Measurements from ENCODE around the gene C10orf143. TPM values are rescaled to one million over a fixed set of nuclear protein-coding genes. Genes with fewer than 3 reads are reported as not detected.

C10orf143 gene
- total and polyA plus RNA-seq, 7 donors = 1.4 to 9.6 (median 6.8) TPM

DNA sequence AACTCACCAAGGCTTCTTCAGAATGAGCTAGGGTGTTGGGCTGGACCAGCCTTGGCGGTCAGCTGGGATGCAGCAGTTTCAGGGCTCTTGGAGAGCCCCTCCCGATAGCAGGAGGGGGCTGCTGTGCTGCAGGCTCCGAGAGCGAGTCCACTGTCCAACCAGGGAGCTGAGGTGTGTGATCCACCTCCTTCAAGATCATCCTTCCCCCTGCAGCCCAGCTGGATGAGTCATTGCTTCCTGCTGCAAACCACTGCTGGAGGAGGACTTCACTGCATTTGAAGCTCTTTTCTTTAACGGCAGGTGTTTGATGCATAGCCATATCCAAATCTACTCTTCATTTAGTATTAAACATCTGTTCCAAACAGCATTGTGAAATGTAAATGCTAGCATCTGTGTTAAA is 92.4 kb downstream of the C10orf143 start:
- WGBS, 2 donors = 70 to 77% methylated on average over 5 of the region's 5 CpGs
- TF ChIP-seq, protein P1, sequence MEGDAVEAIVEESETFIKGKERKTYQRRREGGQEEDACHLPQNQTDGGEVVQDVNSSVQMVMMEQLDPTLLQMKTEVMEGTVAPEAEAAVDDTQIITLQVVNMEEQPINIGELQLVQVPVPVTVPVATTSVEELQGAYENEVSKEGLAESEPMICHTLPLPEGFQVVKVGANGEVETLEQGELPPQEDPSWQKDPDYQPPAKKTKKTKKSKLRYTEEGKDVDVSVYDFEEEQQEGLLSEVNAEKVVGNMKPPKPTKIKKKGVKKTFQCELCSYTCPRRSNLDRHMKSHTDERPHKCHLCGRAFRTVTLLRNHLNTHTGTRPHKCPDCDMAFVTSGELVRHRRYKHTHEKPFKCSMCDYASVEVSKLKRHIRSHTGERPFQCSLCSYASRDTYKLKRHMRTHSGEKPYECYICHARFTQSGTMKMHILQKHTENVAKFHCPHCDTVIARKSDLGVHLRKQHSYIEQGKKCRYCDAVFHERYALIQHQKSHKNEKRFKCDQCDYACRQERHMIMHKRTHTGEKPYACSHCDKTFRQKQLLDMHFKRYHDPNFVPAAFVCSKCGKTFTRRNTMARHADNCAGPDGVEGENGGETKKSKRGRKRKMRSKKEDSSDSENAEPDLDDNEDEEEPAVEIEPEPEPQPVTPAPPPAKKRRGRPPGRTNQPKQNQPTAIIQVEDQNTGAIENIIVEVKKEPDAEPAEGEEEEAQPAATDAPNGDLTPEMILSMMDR (IDR thresholded peaks at IDR 0.05) = no peak
- TF ChIP-seq POLR2A (IDR thresholded peaks at IDR 0.05) (no peak), EP300 (IDR thresholded peaks at IDR 0.05) (no peak)
- Histone ChIP-seq H3K27me3 (peaks cover 0 to 23% (median 13%) of the 10 kb centered on the region in 3 donors), H3K9me3 (no peaks in the 10 kb centered on the region), H3K4me1 (peaks cover 0 to 13% (median 7%) of the 10 kb centered on the region in 4 donors), H3K4me3 (no peak overlapping the region), H3K36me3 (no peaks in the 10 kb centered on the region), H3K27ac (no peak overlapping the region)
- DNase-seq = no peak
- intact Hi-C loops (cut with DNase I) = no loop called here

- H3K27ac ChIP-seq = no peak overlapping the region
- peaks cover 0 to 20% (median 7%) of the 10 kb centered on the region in 4 donors for H3K4me1 ChIP-seq
- H3K4me3 ChIP-seq = no peak overlapping the region
- no peak for DNase-seq
- H3K9me3 ChIP-seq = no peaks in the 10 kb centered on the region
- H3K36me3 ChIP-seq = no peaks in the 10 kb centered on the region
- H3K27me3 ChIP-seq = peaks cover 0 to 23% (median 13%) of the 10 kb centered on the region in 3 donors
- TF ChIP-seq EP300 (IDR thresholded peaks at IDR 0.05) (no peak), POLR2AphosphoS5 (IDR thresholded peaks at IDR 0.05) (no peak), POLR2A (IDR thresholded peaks at IDR 0.05) (no peak)
- TF ChIP-seq, protein P1 (IDR thresholded peaks at IDR 0.05) = no peak
- intact Hi-C loops (cut with DNase I) = no loop called here
- WGBS, 2 donors = 86 to 91% methylated on average over 13 of the region's 13 CpGs
Observed at GRCh38 chr10:130017631-130018022, 93.0 kb downstream of the C10orf143 start.

GRCh38 chr10:130016993-130017630 is 93.5 kb downstream of the C10orf143 start:
- Histone ChIP-seq H3K27me3 (peaks cover 0 to 23% (median 13%) of the 10 kb centered on the region in 3 donors), H3K4me3 (no peak overlapping the region), H3K4me1 (peaks cover 0 to 22% (median 7%) of the 10 kb centered on the region in 4 donors), H3K27ac (no peak overlapping the region), H3K9me3 (no peaks in the 10 kb centered on the region), H3K36me3 (no peaks in the 10 kb centered on the region)
- WGBS, 2 donors = 72 to 84% methylated on average over 19 of the region's 19 CpGs
- TF ChIP-seq, protein P1 (IDR thresholded peaks at IDR 0.05) = no peak
- TF ChIP-seq EP300 (IDR thresholded peaks at IDR 0.05) = no peak
- TF ChIP-seq POLR2AphosphoS5 (IDR thresholded peaks at IDR 0.05) = no peak
- no peak for TF ChIP-seq POLR2A (IDR thresholded peaks at IDR 0.05)
- DNase-seq = no peak
- intact Hi-C loops (cut with DNase I) = no loop called here

- no peak overlapping the region for H3K4me3 ChIP-seq
- intact Hi-C loops (cut with DNase I) = no loop called here
Observed at GRCh38 chr10:130016095-130016494, 94.5 kb downstream of the C10orf143 start.

More at GRCh38 chr10:130016095-130016494, 94.5 kb downstream of the C10orf143 start:
- H3K27me3 ChIP-seq = peaks cover 0 to 23% (median 13%) of the 10 kb centered on the region in 3 donors
- H3K9me3 ChIP-seq = no peaks in the 10 kb centered on the region
- H3K36me3 ChIP-seq = no peaks in the 10 kb centered on the region
- H3K4me1 ChIP-seq = peaks cover 0 to 23% (median 7%) of the 10 kb centered on the region in 4 donors
- no peak overlapping the region for H3K27ac ChIP-seq
- TF ChIP-seq POLR2AphosphoS5 (IDR thresholded peaks at IDR 0.05) = no peak
- TF ChIP-seq, protein P1 (IDR thresholded peaks at IDR 0.05) = no peak
- no peak for TF ChIP-seq POLR2A (IDR thresholded peaks at IDR 0.05)
- TF ChIP-seq EP300 (IDR thresholded peaks at IDR 0.05) = no peak
- no peak for DNase-seq
- WGBS, 2 donors = 93 to 95% methylated on average over 3 of the region's 3 CpGs
